KMS-11 (cell line): Measurements from ENCODE around the gene FBXW12.

Experiments used
- H2AFZ ChIP-seq: fragments of 200-600 bp; sonication (generic); 2 replicates; pipeline ENCODE4 v1.6.1; 2016; ENCODE audit warnings: antibody characterized with exemption, mixed run types, low read depth
- H3K27ac ChIP-seq: fragments of 200-600 bp; sonication (generic); 2 replicates; pipeline ENCODE4 v1.6.1; 2016; ENCODE audit warnings: mild to moderate bottlenecking, mixed run types
- H3K27me3 ChIP-seq: fragments of 200-600 bp; sonication (generic); 2 replicates; pipeline ENCODE4 v1.6.1; 2017; ENCODE audit warnings: mild to moderate bottlenecking, low read depth, mixed run types, moderate library complexity; ENCODE audit not compliant: insufficient read depth
- H3K36me3 ChIP-seq: fragments of 200-600 bp; sonication (generic); 2 replicates; pipeline ENCODE4 v1.6.1; 2017; ENCODE audit warnings: mild to moderate bottlenecking, mixed run types; ENCODE audit not compliant: insufficient read depth
- H3K4me1 ChIP-seq: fragments of 200-600 bp; sonication (generic); 2 replicates; pipeline ENCODE4 v1.6.1; 2016; ENCODE audit warnings: mild to moderate bottlenecking, low read depth, mixed run types; ENCODE audit not compliant: poor library complexity, severe bottlenecking
- H3K4me2 ChIP-seq: fragments of 200-600 bp; sonication (generic); 2 replicates; pipeline ENCODE4 v1.7.0; 2016; ENCODE audit warnings: mild to moderate bottlenecking, mixed run types
- H3K4me3 ChIP-seq: fragments of 200-600 bp; sonication (generic); IDR thresholded peaks from 2 replicates; pipeline ENCODE4 v1.6.1; 2017; ENCODE audit warnings: low read depth, low read length, mixed read lengths; ENCODE audit not compliant: insufficient read depth
- H3K79me2 ChIP-seq: fragments of 200-600 bp; sonication (generic); 2 replicates; pipeline ENCODE4 v1.6.1; 2016; ENCODE audit warnings: low read depth, mixed run types; ENCODE audit not compliant: insufficient read depth
- H3K9ac ChIP-seq: fragments of 200-600 bp; sonication (generic); 2 replicates; pipeline ENCODE4 v1.6.1; 2016; ENCODE audit warnings: mild to moderate bottlenecking, mixed run types
- H4K20me1 ChIP-seq: fragments of 200-600 bp; sonication (generic); 2 replicates; pipeline ENCODE4 v1.6.1; 2016; ENCODE audit warnings: mild to moderate bottlenecking, mixed run types; ENCODE audit not compliant: insufficient read depth
- CTCF ChIP-seq: fragments of 200-600 bp; sonication (generic); conservative IDR thresholded peaks from 2 replicates; pipeline ENCODE4 v1.6.1; 2017; ENCODE audit warnings: low read depth, mild to moderate bottlenecking, antibody characterized with exemption, low read length, moderate library complexity, mixed read lengths

The FBXW12 gene

GRCh38 chr3:48413611-48414010, 41.6 kb downstream of the FBXW12 start:
- no peak overlapping the region for H2AFZ ChIP-seq
- no peak overlapping the region for H3K27ac ChIP-seq
- no peak overlapping the region for H3K9ac ChIP-seq
- H3K4me2 ChIP-seq, result no peak overlapping the region
- H3K79me2 ChIP-seq, result no peaks in the 10 kb centered on the region
- no peaks in the 10 kb centered on the region for H3K4me1 ChIP-seq
- no peaks in the 10 kb centered on the region for H3K27me3 ChIP-seq
- H4K20me1 ChIP-seq, result no peaks in the 10 kb centered on the region
- H3K4me3 ChIP-seq, result no peak overlapping the region
- TF ChIP-seq CTCF, result no peak
- no peaks in the 10 kb centered on the region for H3K36me3 ChIP-seq

- Histone ChIP-seq H3K79me2 (no peaks in the 10 kb centered on the region), H3K36me3 (no peaks in the 10 kb centered on the region), H3K4me3 (no peak overlapping the region), H3K27me3 (no peaks in the 10 kb centered on the region), H3K9ac (no peak overlapping the region), H3K4me1 (no peaks in the 10 kb centered on the region), H2AFZ (no peak overlapping the region), H3K27ac (no peak overlapping the region), H4K20me1 (no peaks in the 10 kb centered on the region), H3K4me2 (no peak overlapping the region)
- TF ChIP-seq CTCF, result no peak
Observed at GRCh38 chr3:48414376-48415250, 42.6 kb downstream of the FBXW12 start.

GRCh38 chr3:48415251-48415953, 43.4 kb downstream of the FBXW12 start:
- H3K79me2 ChIP-seq, result no peaks in the 10 kb centered on the region
- H3K9ac ChIP-seq, result no peak overlapping the region
- H4K20me1 ChIP-seq, result no peaks in the 10 kb centered on the region
- no peaks in the 10 kb centered on the region for H3K36me3 ChIP-seq
- no peak overlapping the region for H3K27ac ChIP-seq
- H3K4me2 ChIP-seq, result no peak overlapping the region
- no peaks in the 10 kb centered on the region for H3K4me1 ChIP-seq
- H3K4me3 ChIP-seq, result no peak overlapping the region
- no peak for TF ChIP-seq CTCF
- no peak overlapping the region for H2AFZ ChIP-seq
- no peaks in the 10 kb centered on the region for H3K27me3 ChIP-seq

- no peaks in the 10 kb centered on the region for H3K4me1 ChIP-seq
- H4K20me1 ChIP-seq, result no peaks in the 10 kb centered on the region
- no peak overlapping the region for H2AFZ ChIP-seq
- H3K4me3 ChIP-seq, result no peak overlapping the region
- no peaks in the 10 kb centered on the region for H3K36me3 ChIP-seq
- no peak overlapping the region for H3K9ac ChIP-seq
- no peaks in the 10 kb centered on the region for H3K27me3 ChIP-seq
- no peak overlapping the region for H3K27ac ChIP-seq
- no peaks in the 10 kb centered on the region for H3K79me2 ChIP-seq
- TF ChIP-seq CTCF, result no peak
- H3K4me2 ChIP-seq, result no peak overlapping the region
Observed at GRCh38 chr3:48416091-48416505, 44.1 kb downstream of the FBXW12 start.
